ENCODE data around the gene LGSN. TPM values are rescaled to one million over a fixed set of nuclear protein-coding genes. Genes with fewer than 3 reads are reported as not detected.

The LGSN gene
- total and polyA plus RNA-seq, 2 of the 13 experiments (the other 11 are each of a cell fraction or from before 2014, with no cell fraction given) = 0.13 to 0.63 TPM

DNA sequence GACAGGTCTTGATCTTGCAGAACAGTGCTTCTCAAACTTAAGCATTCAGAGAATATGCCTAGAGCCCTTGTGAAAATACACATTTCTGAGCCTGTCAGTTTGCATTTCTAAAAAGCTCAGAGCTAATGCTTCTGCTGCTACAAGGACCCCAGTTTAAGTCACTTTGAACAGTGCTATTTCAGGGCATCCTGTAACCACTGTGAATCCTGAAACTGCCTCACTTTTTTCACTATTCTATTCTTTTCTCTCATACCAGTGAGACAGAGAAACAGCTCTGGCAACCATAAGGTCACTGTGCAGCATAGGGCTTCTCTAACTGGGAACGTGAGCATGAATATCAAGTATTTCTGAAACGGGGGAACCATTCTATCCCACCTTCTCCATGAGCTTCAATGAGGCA, 51.2 kb downstream of the LGSN start:
- POLR2A ChIA-PET = no interaction called here
- no peak for DNase-seq (ENCODE audit: low spot score)
- FAIRE-seq = no peak
- ATAC-seq = no peak
- H3K27me3 ChIP-seq (ENCODE audit: control insufficient read depth in 1 of 2, insufficient read depth in 2 of 2, low read length in 2 of 2) = no peaks in the 10 kb centered on the region
- in situ Hi-C loops (cut with HindIII; ENCODE audit: extremely low pct_ligation_motif_present, low pct_unique_long_range_greater_than_20kb) = no loop called here
- intact Hi-C loops (cut with micrococcal nuclease; ENCODE audit: unreplicated experiment) = no loop called here
- no TSS peak for BruUV-seq (replicated peaks)
- no peaks in the 10 kb centered on the region for H3K36me3 ChIP-seq (replicated peaks in 1 of 2; ENCODE audit: control insufficient read depth in 1 of 2, insufficient read depth in 2 of 2, low read length in 2 of 2)
- no peaks in the 10 kb centered on the region for H3K9me3 ChIP-seq (ENCODE audit: low read length)
- CTCF ChIA-PET (ENCODE audit: low intra/inter-chr PET ratio, low total read pairs) = no interaction called here
- H3K79me2 ChIP-seq (ENCODE audit: insufficient read depth, low read length) = no peaks in the 10 kb centered on the region
- H4K20me1 ChIP-seq (ENCODE audit: insufficient read depth, low read length) = no peaks in the 10 kb centered on the region
- no peak overlapping the region for H3K9ac ChIP-seq (ENCODE audit: insufficient read depth, low read depth, low read length)
- no peak overlapping the region for H2AFZ ChIP-seq (ENCODE audit: low read length)
- WGBS (ENCODE audit: low lambda C conversion rate) = 0% methylated on average over 2 of the region's 2 CpGs
- no peak overlapping the region for H3K4me3 ChIP-seq (replicated peaks in 1 of 3; ENCODE audit: insufficient read depth in 1 of 3, low read depth in 2 of 3, low read length in 3 of 3)
- H3K4me2 ChIP-seq (ENCODE audit: low read depth, low read length) = no peak overlapping the region
- TF ChIP-seq ESRRA (CRISPR knock-in tag; IDR thresholded peaks at IDR 0.05; ENCODE audit: low read depth) (no peak), ZNF232 (CRISPR knock-in tag; IDR thresholded peaks at IDR 0.05; ENCODE audit: borderline replicate concordance) (no peak), NFYB (CRISPR knock-in tag; IDR thresholded peaks at IDR 0.05) (no peak), POGZ (CRISPR knock-in tag; IDR thresholded peaks at IDR 0.05) (no peak)
- TF ChIP-seq, protein P1, sequence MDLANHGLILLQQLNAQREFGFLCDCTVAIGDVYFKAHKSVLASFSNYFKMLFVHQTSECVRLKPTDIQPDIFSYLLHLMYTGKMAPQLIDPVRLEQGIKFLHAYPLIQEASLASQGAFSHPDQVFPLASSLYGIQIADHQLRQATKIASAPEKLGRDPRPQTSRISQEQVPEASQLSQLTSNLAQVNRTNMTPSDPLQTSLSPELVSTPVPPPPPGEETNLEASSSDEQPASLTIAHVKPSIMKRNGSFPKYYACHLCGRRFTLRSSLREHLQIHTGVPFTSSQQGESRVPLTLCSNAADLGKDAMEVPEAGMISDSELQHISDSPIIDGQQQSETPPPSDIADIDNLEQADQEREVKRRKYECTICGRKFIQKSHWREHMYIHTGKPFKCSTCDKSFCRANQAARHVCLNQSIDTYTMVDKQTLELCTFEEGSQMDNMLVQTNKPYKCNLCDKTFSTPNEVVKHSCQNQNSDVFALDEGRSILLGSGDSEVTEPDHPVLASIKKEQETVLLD (CRISPR knock-in tag; IDR thresholded peaks at IDR 0.05; ENCODE audit: low read depth) = no peak
- no peak overlapping the region for H3K27ac ChIP-seq (ENCODE audit: extremely low read length, insufficient read depth, low read length)
- H3K4me1 ChIP-seq (ENCODE audit: insufficient read depth, low read length) = no peaks in the 10 kb centered on the region

DNA sequence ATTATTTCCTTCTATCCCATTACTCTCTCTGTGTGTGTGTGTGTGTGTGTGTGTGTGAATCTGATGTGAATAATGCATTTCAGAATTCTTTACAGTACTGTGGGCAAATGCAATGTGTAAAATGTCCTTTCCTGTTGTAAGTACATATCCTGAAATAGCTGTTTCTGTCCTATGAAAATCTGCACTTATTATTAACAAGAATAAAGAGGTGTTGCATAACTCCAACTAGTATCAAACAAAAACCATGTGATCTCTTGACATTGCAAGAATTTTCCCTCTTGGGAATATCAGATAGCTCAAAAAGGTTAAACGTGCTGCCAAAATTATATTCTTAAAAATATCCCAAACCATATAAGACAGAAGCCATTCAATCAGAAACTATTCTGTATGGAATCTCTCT, 52.0 kb downstream of the LGSN start:
- in situ Hi-C loops (cut with HindIII; ENCODE audit: extremely low pct_ligation_motif_present, low pct_unique_long_range_greater_than_20kb) = no loop called here
- ATAC-seq = no peak
- H3K9me3 ChIP-seq (ENCODE audit: low read length) = no peaks in the 10 kb centered on the region
- CTCF ChIA-PET (ENCODE audit: low intra/inter-chr PET ratio, low total read pairs) = no interaction called here
- no peak for DNase-seq (ENCODE audit: low spot score)
- no peaks in the 10 kb centered on the region for H3K79me2 ChIP-seq (ENCODE audit: insufficient read depth, low read length)
- no peak for FAIRE-seq
- POLR2A ChIA-PET = no interaction called here
- no peak overlapping the region for H3K4me3 ChIP-seq (replicated peaks in 1 of 3; ENCODE audit: insufficient read depth in 1 of 3, low read depth in 2 of 3, low read length in 3 of 3)
- H3K27ac ChIP-seq (ENCODE audit: extremely low read length, insufficient read depth, low read length) = no peak overlapping the region
- 0% methylated on average over 1 of the region's 1 CpG for WGBS (ENCODE audit: low lambda C conversion rate)
- no peak overlapping the region for H2AFZ ChIP-seq (ENCODE audit: low read length)
- no peak overlapping the region for H3K9ac ChIP-seq (ENCODE audit: insufficient read depth, low read depth, low read length)
- no peaks in the 10 kb centered on the region for H3K27me3 ChIP-seq (ENCODE audit: control insufficient read depth in 1 of 2, insufficient read depth in 2 of 2, low read length in 2 of 2)
- no peaks in the 10 kb centered on the region for H3K36me3 ChIP-seq (replicated peaks in 1 of 2; ENCODE audit: control insufficient read depth in 1 of 2, insufficient read depth in 2 of 2, low read length in 2 of 2)
- H4K20me1 ChIP-seq (ENCODE audit: insufficient read depth, low read length) = no peaks in the 10 kb centered on the region
- H3K4me2 ChIP-seq (ENCODE audit: low read depth, low read length) = no peak overlapping the region
- H3K4me1 ChIP-seq (ENCODE audit: insufficient read depth, low read length) = no peaks in the 10 kb centered on the region
- intact Hi-C loops (cut with micrococcal nuclease; ENCODE audit: unreplicated experiment) = no loop called here
- no TSS peak for BruUV-seq (replicated peaks)
- no peak for TF ChIP-seq KMT2A (CRISPR knock-in tag; IDR thresholded peaks at IDR 0.05)
- no peak for TF ChIP-seq KAT8 (CRISPR knock-in tag; IDR thresholded peaks at IDR 0.05)
- TF ChIP-seq, protein P2, sequence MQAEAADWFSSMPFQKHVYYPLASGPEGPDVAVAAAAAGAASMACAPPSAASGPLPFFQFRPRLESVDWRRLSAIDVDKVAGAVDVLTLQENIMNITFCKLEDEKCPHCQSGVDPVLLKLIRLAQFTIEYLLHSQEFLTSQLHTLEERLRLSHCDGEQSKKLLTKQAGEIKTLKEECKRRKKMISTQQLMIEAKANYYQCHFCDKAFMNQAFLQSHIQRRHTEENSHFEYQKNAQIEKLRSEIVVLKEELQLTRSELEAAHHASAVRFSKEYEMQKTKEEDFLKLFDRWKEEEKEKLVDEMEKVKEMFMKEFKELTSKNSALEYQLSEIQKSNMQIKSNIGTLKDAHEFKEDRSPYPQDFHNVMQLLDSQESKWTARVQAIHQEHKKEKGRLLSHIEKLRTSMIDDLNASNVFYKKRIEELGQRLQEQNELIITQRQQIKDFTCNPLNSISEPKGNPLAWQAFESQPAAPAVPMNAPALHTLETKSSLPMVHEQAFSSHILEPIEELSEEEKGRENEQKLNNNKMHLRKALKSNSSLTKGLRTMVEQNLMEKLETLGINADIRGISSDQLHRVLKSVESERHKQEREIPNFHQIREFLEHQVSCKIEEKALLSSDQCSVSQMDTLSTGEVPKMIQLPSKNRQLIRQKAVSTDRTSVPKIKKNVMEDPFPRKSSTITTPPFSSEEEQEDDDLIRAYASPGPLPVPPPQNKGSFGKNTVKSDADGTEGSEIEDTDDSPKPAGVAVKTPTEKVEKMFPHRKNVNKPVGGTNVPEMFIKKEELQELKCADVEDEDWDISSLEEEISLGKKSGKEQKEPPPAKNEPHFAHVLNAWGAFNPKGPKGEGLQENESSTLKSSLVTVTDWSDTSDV (CRISPR knock-in tag; IDR thresholded peaks at IDR 0.05) = no peak
- TF ChIP-seq NR1H2 (CRISPR knock-in tag; IDR thresholded peaks at IDR 0.05; ENCODE audit: borderline replicate concordance, low read depth) = no peak
- TF ChIP-seq MED13 (CRISPR knock-in tag; IDR thresholded peaks at IDR 0.05) = no peak
- no peak for TF ChIP-seq EEA1 (CRISPR knock-in tag; IDR thresholded peaks at IDR 0.05; ENCODE audit: borderline replicate concordance)
- no peak for TF ChIP-seq ZNF136 (CRISPR knock-in tag; IDR thresholded peaks at IDR 0.05; ENCODE audit: low read depth)
- TF ChIP-seq ZFP36L1 (CRISPR knock-in tag; IDR thresholded peaks at IDR 0.05) = no peak
- TF ChIP-seq RBAK (CRISPR knock-in tag; IDR thresholded peaks at IDR 0.05) = no peak
- no peak for TF ChIP-seq ZFX (CRISPR knock-in tag; IDR thresholded peaks at IDR 0.05; ENCODE audit: low read depth)

Data from HepG2 (cell line).